Esophagus muscularis mucosa (tissue), 4 donors: ENCODE measurements around the gene THSD4.
"Not testable (repeated sequence)": the region's sequence is repeated elsewhere in the genome, so short reads cannot be mapped to it uniquely, and the experiment has no call there.

Experiments used
- CTCF ChIP-seq, 3 experiments: fragments of 200-600 bp in 2 of 3; fragments of 450-650 bp in 1 of 3; sonication (generic) in 2 of 3; IDR thresholded peaks; one replicate each; pipeline ENCODE4 v1.5.1; 2017 to 2019; ENCODE audit warnings: antibody characterized with exemption in 3 of 3, mild to moderate bottlenecking in 2 of 3, moderate library complexity in 1 of 3
- EP300 ChIP-seq: sonication (generic); formaldehyde crosslinking; IDR thresholded peaks from one replicate; pipeline ENCODE4 v1.6.1; 2017; ENCODE audit warnings: antibody characterized with exemption
- POLR2A ChIP-seq: fragments of 450-650 bp; IDR thresholded peaks from one replicate; pipeline ENCODE4 v1.6.1; 2017; ENCODE audit warnings: antibody characterized with exemption, moderate library complexity, mild to moderate bottlenecking, low read depth
- POLR2AphosphoS5 ChIP-seq, 2 donors: sonication (generic); formaldehyde crosslinking; IDR thresholded peaks; one replicate each; pipeline ENCODE4 v1.6.1; 2017; ENCODE audit warnings: antibody characterized with exemption in 2 of 2

DNA sequence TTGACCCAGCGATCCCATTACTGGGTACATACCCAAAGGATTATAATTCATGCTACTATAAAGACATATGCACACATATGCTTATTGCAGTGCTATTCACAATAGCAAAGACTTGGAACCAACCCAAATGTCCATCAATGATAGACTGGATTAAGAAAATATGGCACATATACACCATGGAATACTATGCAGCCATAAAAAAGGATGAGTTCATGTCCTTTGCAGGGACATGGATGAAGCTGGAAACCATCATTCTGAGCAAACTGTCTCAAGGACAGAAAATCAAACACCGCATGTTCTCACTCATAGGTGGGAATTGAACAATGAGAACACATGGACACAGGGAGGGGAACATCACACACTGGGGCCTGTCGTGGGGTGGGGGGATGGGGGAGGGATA is 286.5 kb downstream of the THSD4 start:
- TF ChIP-seq CTCF (IDR thresholded peaks at IDR 0.05); POLR2AphosphoS5 (IDR thresholded peaks at IDR 0.05); POLR2A; EP300: not testable (repeated sequence)
